ENCODE results near the gene ANO2.

The ANO2 gene

GRCh38 chr12:5593998-5594397, 351.1 kb downstream of the ANO2 start:
- TF ChIP-seq CTCF (conservative IDR thresholded peaks at IDR 0.05; ENCODE audit: low read length): no peak
- no peak overlapping the region for H3K4me3 ChIP-seq (ENCODE audit: low read length)
- DNase-seq (ENCODE audit: low read depth): no peak

GRCh38 chr12:5593086-5593485, 352.0 kb downstream of the ANO2 start:
- DNase-seq (ENCODE audit: low read depth): peak; percentile 45
- TF ChIP-seq CTCF (conservative IDR thresholded peaks at IDR 0.05; ENCODE audit: low read length): no peak
- no peak overlapping the region for H3K4me3 ChIP-seq (ENCODE audit: low read length)

GRCh38 chr12:5592310-5592709, 352.7 kb downstream of the ANO2 start:
- DNase-seq (ENCODE audit: low read depth): peak; percentile 50
- no peak for TF ChIP-seq CTCF (conservative IDR thresholded peaks at IDR 0.05; ENCODE audit: low read length)
- no peak overlapping the region for H3K4me3 ChIP-seq (ENCODE audit: low read length)

GRCh38 chr12:5590316-5590715, 354.7 kb downstream of the ANO2 start:
- TF ChIP-seq CTCF (conservative IDR thresholded peaks at IDR 0.05; ENCODE audit: low read length): no peak
- H3K4me3 ChIP-seq (ENCODE audit: low read length): no peak overlapping the region
- DNase-seq (ENCODE audit: low read depth): no peak

GRCh38 chr12:5589054-5589453, 356.0 kb downstream of the ANO2 start:
- no peak overlapping the region for H3K4me3 ChIP-seq (ENCODE audit: low read length)
- no peak for TF ChIP-seq CTCF (conservative IDR thresholded peaks at IDR 0.05; ENCODE audit: low read length)
- DNase-seq (ENCODE audit: low read depth): no peak

GRCh38 chr12:5588591-5588990, 356.5 kb downstream of the ANO2 start:
- no peak overlapping the region for H3K4me3 ChIP-seq (ENCODE audit: low read length)
- DNase-seq (ENCODE audit: low read depth): peak; percentile 79
- no peak for TF ChIP-seq CTCF (conservative IDR thresholded peaks at IDR 0.05; ENCODE audit: low read length)

- DNase-seq (ENCODE audit: low read depth): peak; percentile 94
- H3K4me3 ChIP-seq (ENCODE audit: low read length): no peak overlapping the region
- no peak for TF ChIP-seq CTCF (conservative IDR thresholded peaks at IDR 0.05; ENCODE audit: low read length)
Measured at GRCh38 chr12:5588176-5588575, 356.9 kb downstream of the ANO2 start.
